ENCODE results near the gene GGT6.
"Not testable (repeated sequence)": the region's sequence is repeated elsewhere in the genome, so short reads cannot be mapped to it uniquely, and the experiment has no call there.

GGT6 gene

GRCh38 chr17:4560421-4560820, at the start of gene GGT6:
GGT6 (minus strand) TSS chr17:4560577; CDS start chr17:4560521, 56 bp downstream.
- in situ Hi-C loops (cut with MboI; ENCODE audit: low sequenced_read_pairs): no loop called here

DNA sequence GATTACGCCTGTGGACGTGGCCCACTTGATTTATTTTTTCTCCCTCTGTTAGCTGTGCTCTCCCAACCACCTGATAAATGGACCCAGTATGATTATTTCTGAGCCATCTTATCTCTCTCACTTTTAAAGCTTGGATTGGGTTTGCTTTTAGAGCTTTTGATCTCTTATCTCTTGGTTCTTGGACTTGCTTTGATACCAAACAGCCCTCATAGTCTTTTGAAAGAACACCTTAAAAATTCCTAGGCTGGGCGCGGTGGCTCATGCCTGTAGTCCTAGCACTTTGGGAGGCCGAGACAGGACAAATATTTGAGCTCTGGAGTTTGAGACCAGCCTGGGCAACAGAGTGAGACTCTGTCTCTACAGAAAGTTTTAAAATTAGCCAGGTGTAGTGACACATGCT, 49.8 kb upstream of the GGT6 start:
- in situ Hi-C loops (cut with MboI; ENCODE audit: low sequenced_read_pairs): no loop called here

DNA sequence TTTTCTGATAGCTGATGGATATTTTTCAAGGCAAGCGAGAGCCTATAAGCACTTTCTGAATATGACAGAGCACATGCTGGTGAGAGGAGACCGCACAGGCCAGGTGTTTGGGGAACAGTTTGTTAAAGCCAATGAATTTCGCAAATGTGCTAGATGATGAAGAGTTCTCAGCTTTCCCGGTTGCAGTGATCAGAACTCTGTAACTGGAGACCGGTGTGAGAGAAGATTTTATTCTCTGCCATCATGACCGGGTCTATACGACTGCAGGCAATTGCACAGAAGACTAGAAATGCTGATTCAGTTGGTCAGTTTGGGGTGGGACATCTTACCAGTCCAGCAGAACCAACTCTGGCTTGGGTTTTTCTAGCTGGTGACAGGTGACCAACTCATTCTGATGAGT, 49.4 kb upstream of the GGT6 start:
- in situ Hi-C loops (cut with MboI; ENCODE audit: low sequenced_read_pairs): no loop called here

- in situ Hi-C loops (cut with MboI; ENCODE audit: low sequenced_read_pairs): no loop called here
Measured at GRCh38 chr17:4607773-4608187, 47.4 kb upstream of the GGT6 start.

- in situ Hi-C loops (cut with MboI; ENCODE audit: low sequenced_read_pairs): no loop called here
Measured at GRCh38 chr17:4607261-4607741, 46.9 kb upstream of the GGT6 start.

DNA sequence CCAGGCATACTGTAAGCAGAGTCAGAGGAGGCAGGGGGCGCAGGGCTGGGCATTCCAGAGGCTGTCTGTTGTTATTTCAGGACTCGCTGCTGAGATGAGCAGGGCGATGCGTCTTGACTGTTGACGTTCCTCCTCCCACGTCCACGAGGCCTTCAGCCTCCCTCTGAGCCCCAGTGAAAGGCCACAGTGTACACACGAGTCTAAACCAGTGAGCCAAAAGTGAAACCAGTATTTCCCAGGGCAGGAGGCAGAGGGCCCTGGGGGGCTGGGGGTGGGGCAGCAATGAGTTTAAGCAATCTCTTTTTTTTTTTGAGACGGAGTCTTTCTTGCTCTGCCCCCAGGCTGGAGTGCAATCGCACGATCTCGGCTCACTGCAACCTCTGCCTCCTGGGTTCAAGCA, 45.4 kb upstream of the GGT6 start:
- in situ Hi-C loops (cut with MboI; ENCODE audit: low sequenced_read_pairs): no loop called here

DNA sequence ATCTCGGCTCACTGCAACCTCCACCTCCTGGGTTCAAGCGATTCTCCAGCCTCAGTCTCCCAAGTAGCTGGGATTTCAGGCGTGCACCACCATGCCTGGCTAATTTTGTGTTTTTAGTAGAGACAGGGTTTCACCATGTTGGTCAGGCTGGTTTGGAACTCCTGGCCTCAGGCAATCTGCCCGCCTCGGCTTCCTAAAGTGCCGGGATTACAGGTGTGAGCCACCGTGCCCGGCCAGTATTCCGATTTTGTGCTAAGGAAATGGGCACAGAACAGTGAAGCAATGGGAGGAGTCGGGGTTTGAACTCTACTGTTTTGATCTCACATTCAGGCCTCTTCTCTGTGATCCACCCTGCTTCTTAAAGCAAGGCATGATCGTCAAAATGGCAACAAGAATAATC, 44.4 kb upstream of the GGT6 start:
- in situ Hi-C loops (cut with MboI; ENCODE audit: low sequenced_read_pairs): not testable (repeated sequence)

- in situ Hi-C loops (cut with MboI; ENCODE audit: low sequenced_read_pairs): no loop called here
Measured at GRCh38 chr17:4604111-4604644, 43.8 kb upstream of the GGT6 start.

- in situ Hi-C loops (cut with MboI; ENCODE audit: low sequenced_read_pairs): no loop called here
Measured at GRCh38 chr17:4602041-4602440, 41.7 kb upstream of the GGT6 start.

- in situ Hi-C loops (cut with MboI; ENCODE audit: low sequenced_read_pairs): no loop called here
Measured at GRCh38 chr17:4601326-4601725, 40.9 kb upstream of the GGT6 start.

- in situ Hi-C loops (cut with MboI; ENCODE audit: low sequenced_read_pairs): no loop called here
Measured at GRCh38 chr17:4600563-4600962, 40.2 kb upstream of the GGT6 start.

- in situ Hi-C loops (cut with MboI; ENCODE audit: low sequenced_read_pairs): no loop called here
Measured at GRCh38 chr17:4599505-4600281, 39.3 kb upstream of the GGT6 start.

- in situ Hi-C loops (cut with MboI; ENCODE audit: low sequenced_read_pairs): no loop called here
Measured at GRCh38 chr17:4598776-4599504, 38.6 kb upstream of the GGT6 start.

- in situ Hi-C loops (cut with MboI; ENCODE audit: low sequenced_read_pairs): no loop called here
Measured at GRCh38 chr17:4597975-4598374, 37.6 kb upstream of the GGT6 start.

DNA sequence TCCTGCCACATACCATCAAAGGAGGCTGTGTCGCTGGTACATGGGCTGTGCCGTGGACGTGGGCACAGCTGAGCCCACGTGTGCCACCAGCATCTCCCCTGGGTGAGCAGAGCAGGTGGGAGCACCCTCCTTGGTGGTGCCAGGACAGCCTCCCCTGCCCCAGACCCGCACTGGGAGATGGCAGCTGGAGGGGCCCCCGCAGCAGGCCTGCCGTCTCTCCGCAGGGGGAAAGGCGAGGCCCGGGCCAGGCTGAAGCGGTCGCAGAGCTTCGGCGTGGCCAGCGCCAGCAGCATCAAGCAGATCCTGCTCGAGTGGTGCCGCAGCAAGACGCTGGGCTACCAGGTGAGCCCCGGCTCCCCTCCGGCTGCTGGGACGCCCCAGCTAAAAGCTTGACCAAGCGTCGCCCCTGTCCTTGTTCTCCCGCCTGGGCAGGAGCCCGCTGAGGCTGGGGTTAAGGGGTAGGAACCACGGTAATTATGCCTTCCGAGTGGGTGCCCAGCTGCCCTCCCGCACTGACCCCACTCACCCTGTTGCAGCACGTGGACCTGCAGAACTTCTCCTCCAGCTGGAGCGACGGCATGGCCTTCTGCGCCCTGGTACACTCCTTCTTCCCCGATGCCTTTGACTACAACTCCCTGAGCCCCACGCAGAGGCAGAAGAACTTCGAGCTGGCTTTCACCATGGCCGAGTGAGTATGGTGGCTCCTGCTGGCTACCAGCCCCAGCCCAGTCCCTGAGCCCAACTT, 36.4 kb upstream of the GGT6 start:
- in situ Hi-C loops (cut with MboI; ENCODE audit: low sequenced_read_pairs): no loop called here

- in situ Hi-C loops (cut with MboI; ENCODE audit: low sequenced_read_pairs): not testable (repeated sequence)
Measured at GRCh38 chr17:4595685-4596342, 35.4 kb upstream of the GGT6 start.

- in situ Hi-C loops (cut with MboI; ENCODE audit: low sequenced_read_pairs): no loop called here
Measured at GRCh38 chr17:4594931-4595684, 34.7 kb upstream of the GGT6 start.

DNA sequence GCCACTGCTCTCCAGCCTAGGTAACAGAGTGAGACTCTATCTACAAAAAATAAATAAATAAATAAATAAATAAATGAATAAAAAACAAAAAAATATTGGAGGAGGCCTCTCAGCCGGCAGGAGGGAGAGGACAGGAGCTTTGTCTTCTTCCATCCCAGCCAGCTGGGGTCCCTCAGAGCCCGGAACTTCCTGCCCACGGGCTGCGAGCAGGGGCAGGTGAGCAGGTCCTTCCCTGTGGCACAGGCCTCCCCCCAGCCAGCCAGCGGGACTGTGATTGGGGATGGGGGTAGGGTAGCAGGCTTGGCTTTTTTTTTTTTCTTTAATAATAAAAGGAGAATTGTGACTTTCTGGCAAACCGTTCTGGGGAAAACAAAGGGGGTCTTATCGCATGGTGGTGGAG, 34.0 kb upstream of the GGT6 start:
- in situ Hi-C loops (cut with MboI; ENCODE audit: low sequenced_read_pairs): no loop called here

GRCh38 chr17:4593021-4593421, 32.6 kb upstream of the GGT6 start:
- in situ Hi-C loops (cut with MboI; ENCODE audit: low sequenced_read_pairs): no loop called here
